GM12891 (cell line): ENCODE results near the gene WSCD2.

Experiments
- POLR2A ChIP-seq: IDR thresholded peaks from 2 replicates; pipeline ENCODE4 v1.6.1; 2011; ENCODE audit warnings: low read depth, low read length, control low read depth
- POLR2AphosphoS5 ChIP-seq: IDR thresholded peaks from 2 replicates; pipeline ENCODE4 v1.6.1; 2011; ENCODE audit warnings: low read depth, low read length, control low read depth

DNA sequence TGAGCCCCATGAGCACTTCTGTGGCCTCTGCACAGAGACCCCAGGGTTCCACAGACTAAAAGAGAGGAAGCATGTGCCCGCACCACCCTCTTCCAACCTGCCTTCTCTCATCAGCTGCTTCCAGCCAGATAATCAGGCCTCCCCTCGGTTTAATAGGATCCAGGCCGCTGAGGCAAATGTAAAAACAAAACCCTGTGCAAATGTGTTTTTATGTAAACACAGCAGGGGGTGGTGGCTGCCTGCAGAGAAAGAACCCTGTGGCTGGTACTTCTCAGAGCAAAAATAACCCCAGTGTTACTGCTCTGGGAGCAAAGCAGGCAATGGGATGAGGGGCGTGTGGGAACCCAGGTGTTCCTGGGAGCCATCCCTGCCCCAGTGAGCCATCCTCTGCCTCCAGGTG, 46.2 kb downstream of the WSCD2 start:
- TF ChIP-seq POLR2AphosphoS5 (no peak), POLR2A (no peak)
